KMS-11 (cell line): Measurements from ENCODE around the gene GCHFR.

Experiments
- H2AFZ ChIP-seq: fragments of 200-600 bp; sonication (generic); 2 replicates; pipeline ENCODE4 v1.6.1; 2016; ENCODE audit warnings: antibody characterized with exemption, mixed run types, low read depth
- H3K27ac ChIP-seq: fragments of 200-600 bp; sonication (generic); 2 replicates; pipeline ENCODE4 v1.6.1; 2016; ENCODE audit warnings: mild to moderate bottlenecking, mixed run types
- H3K27me3 ChIP-seq: fragments of 200-600 bp; sonication (generic); 2 replicates; pipeline ENCODE4 v1.6.1; 2017; ENCODE audit warnings: mild to moderate bottlenecking, low read depth, mixed run types, moderate library complexity; ENCODE audit not compliant: insufficient read depth
- H3K36me3 ChIP-seq: fragments of 200-600 bp; sonication (generic); 2 replicates; pipeline ENCODE4 v1.6.1; 2017; ENCODE audit warnings: mild to moderate bottlenecking, mixed run types; ENCODE audit not compliant: insufficient read depth
- H3K4me1 ChIP-seq: fragments of 200-600 bp; sonication (generic); 2 replicates; pipeline ENCODE4 v1.6.1; 2016; ENCODE audit warnings: mild to moderate bottlenecking, low read depth, mixed run types; ENCODE audit not compliant: poor library complexity, severe bottlenecking
- H3K4me2 ChIP-seq: fragments of 200-600 bp; sonication (generic); 2 replicates; pipeline ENCODE4 v1.7.0; 2016; ENCODE audit warnings: mild to moderate bottlenecking, mixed run types
- H3K4me3 ChIP-seq: fragments of 200-600 bp; sonication (generic); IDR thresholded peaks from 2 replicates; pipeline ENCODE4 v1.6.1; 2017; ENCODE audit warnings: low read depth, low read length, mixed read lengths; ENCODE audit not compliant: insufficient read depth
- H3K79me2 ChIP-seq: fragments of 200-600 bp; sonication (generic); 2 replicates; pipeline ENCODE4 v1.6.1; 2016; ENCODE audit warnings: low read depth, mixed run types; ENCODE audit not compliant: insufficient read depth
- H3K9ac ChIP-seq: fragments of 200-600 bp; sonication (generic); 2 replicates; pipeline ENCODE4 v1.6.1; 2016; ENCODE audit warnings: mild to moderate bottlenecking, mixed run types
- H4K20me1 ChIP-seq: fragments of 200-600 bp; sonication (generic); 2 replicates; pipeline ENCODE4 v1.6.1; 2016; ENCODE audit warnings: mild to moderate bottlenecking, mixed run types; ENCODE audit not compliant: insufficient read depth
- TF ChIP-seq, protein P1 (sequence below): fragments of 200-600 bp; sonication (generic); conservative IDR thresholded peaks from 2 replicates; pipeline ENCODE4 v1.6.1; 2017; ENCODE audit warnings: low read depth, mild to moderate bottlenecking, antibody characterized with exemption, low read length, moderate library complexity, mixed read lengths

The GCHFR gene

DNA sequence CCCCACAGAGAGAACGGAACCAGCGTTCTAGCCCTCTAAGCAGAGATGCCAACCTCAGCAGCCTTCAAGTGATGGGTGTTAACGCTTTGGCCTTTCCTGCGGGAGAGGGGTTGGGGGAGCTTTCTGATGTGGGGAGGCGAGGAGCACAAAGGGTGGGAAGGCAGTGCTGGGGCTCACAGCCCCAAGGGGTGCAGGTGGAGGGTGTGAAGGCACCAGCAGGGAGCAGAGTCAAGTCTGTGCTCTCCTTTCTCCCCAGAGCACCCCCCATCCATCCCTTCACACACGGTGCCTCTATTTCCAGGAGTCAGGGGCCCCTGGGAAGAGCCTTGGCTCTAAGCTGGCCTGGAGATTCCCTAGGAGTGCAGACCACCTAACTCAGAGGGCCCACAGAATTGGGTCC is 10.0 kb downstream of the GCHFR start:
- no peak overlapping the region for H3K27ac ChIP-seq
- no peaks in the 10 kb centered on the region for H3K36me3 ChIP-seq
- TF ChIP-seq, protein P1, sequence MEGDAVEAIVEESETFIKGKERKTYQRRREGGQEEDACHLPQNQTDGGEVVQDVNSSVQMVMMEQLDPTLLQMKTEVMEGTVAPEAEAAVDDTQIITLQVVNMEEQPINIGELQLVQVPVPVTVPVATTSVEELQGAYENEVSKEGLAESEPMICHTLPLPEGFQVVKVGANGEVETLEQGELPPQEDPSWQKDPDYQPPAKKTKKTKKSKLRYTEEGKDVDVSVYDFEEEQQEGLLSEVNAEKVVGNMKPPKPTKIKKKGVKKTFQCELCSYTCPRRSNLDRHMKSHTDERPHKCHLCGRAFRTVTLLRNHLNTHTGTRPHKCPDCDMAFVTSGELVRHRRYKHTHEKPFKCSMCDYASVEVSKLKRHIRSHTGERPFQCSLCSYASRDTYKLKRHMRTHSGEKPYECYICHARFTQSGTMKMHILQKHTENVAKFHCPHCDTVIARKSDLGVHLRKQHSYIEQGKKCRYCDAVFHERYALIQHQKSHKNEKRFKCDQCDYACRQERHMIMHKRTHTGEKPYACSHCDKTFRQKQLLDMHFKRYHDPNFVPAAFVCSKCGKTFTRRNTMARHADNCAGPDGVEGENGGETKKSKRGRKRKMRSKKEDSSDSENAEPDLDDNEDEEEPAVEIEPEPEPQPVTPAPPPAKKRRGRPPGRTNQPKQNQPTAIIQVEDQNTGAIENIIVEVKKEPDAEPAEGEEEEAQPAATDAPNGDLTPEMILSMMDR, result no peak

DNA sequence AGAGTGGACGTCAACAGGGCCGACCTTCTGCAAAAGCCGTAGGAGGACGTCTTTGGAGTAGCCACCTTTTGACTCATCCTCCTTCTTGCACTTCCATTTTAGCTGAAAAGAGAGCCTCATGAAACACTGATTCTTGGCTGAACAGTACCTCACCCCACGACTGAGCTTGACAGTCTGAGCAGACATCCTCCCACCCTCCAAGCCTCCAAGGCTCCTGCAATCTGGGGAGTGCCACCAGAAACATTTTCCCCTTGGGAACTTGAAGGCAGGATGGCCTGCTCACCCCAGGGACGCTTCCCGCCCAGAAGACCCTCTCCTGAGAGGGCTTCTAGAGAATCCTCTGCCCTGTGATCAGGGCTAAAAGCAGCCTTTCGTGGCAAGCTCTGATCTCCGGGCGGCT is 11.1 kb downstream of the GCHFR start:
- peaks cover 29% of the 10 kb centered on the region for H3K4me1 ChIP-seq
- H3K27ac ChIP-seq, result no peak overlapping the region
- H3K36me3 ChIP-seq, result no peaks in the 10 kb centered on the region
- H3K4me3 ChIP-seq, result no peak overlapping the region
- H4K20me1 ChIP-seq, result no peaks in the 10 kb centered on the region
- no peaks in the 10 kb centered on the region for H3K27me3 ChIP-seq
- no peak overlapping the region for H3K4me2 ChIP-seq
- H2AFZ ChIP-seq, result no peak overlapping the region
- TF ChIP-seq, protein P1, result no peak
- H3K9ac ChIP-seq, result no peak overlapping the region
- no peaks in the 10 kb centered on the region for H3K79me2 ChIP-seq

More for the DNA sequence above, 10.0 kb downstream of the GCHFR start:
- H3K4me1 ChIP-seq, result peaks cover 23% of the 10 kb centered on the region
- no peak overlapping the region for H2AFZ ChIP-seq
- H3K79me2 ChIP-seq, result no peaks in the 10 kb centered on the region
- no peak overlapping the region for H3K4me2 ChIP-seq
- H3K27me3 ChIP-seq, result no peaks in the 10 kb centered on the region
- no peak overlapping the region for H3K9ac ChIP-seq
- no peak overlapping the region for H3K4me3 ChIP-seq
- H4K20me1 ChIP-seq, result no peaks in the 10 kb centered on the region

DNA sequence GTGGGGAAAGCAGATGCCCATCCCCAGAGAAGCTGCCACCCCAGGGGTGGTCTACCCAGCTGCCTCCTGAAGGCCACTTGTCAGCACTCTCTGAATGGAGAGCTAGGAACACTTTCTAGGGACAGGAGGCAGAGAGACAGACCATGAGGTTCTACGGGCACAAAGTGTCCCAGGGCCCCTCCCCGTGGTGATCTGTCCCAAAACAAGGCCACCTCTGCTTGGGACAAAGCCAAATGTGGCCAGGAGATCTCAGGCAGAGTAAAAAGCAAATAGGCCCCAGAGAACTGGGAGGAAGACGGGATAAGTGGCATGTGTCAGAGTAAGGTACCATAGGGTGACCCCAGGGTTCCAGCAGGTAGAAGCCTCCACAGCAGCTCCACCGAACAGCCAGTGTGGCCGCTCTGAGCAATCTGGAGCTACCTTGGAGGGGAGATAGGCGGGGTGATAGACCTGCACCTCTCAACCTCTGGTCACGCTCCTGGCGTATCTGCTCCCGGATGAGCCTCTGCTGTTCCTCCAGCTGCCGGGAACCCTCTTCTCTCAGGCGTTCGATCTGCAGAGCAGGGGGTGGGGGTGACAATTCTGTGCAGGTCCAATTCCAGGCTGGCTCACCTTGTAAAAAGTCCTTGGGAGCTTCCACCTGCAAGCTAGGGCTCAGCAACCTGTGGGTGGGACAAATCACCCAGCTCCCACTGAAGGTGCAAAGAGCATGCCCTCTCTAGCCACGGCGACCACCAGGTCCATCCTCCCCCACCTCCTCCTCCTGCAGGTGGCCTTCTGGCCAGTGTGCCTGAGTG is 12.1 kb downstream of the GCHFR start:
- Histone ChIP-seq H3K36me3 (no peaks in the 10 kb centered on the region), H3K4me1 (peaks cover 30% of the 10 kb centered on the region), H4K20me1 (no peaks in the 10 kb centered on the region), H3K79me2 (no peaks in the 10 kb centered on the region), H3K4me2 (peak overlapping the region; percentile 88), H3K4me3 (no peak overlapping the region), H3K9ac (peak overlapping the region; percentile 61; the same call in 1 of the 2 replicates), H3K27ac (peak overlapping the region; percentile 66; the same call in 1 of the 2 replicates), H3K27me3 (no peaks in the 10 kb centered on the region), H2AFZ (no peak overlapping the region)
- TF ChIP-seq, protein P1, result no peak

DNA sequence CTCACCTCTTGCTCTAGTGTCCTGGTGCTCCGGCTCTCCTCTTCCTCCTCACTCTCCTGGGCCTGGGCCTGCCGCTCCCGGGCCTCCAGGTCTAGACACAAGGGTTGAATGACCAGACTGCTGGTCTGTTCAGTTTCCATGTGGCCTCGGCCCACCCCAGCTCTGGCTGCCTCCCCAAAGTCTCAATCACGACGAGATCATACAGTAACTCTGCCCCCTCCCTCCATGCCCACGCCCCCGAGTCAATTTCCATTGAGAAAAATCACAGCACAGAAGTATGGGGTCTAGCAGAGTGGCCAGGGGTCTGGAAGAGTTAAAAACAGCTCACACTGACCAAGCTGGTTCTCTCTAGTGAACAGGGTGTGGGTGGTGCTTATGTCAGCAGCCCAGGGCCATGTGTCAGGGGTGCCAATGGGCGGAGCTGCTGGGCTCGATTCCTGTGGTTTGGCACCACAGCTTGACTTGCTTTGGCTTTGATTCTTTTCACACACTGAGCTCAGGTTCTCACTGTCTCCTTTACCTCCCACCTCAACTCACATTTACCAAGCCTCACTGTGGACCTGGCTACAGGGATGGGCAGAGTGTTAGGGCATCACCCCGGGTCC is 12.8 kb downstream of the GCHFR start:
- H3K27me3 ChIP-seq, result no peaks in the 10 kb centered on the region
- peak overlapping the region; percentile 61 for H3K9ac ChIP-seq
- no peaks in the 10 kb centered on the region for H3K79me2 ChIP-seq
- TF ChIP-seq, protein P1, result no peak
- peak overlapping the region; percentile 88 for H3K4me2 ChIP-seq
- no peaks in the 10 kb centered on the region for H3K36me3 ChIP-seq
- H3K27ac ChIP-seq, result peak overlapping the region; percentile 66
- H2AFZ ChIP-seq, result peak overlapping the region; percentile 32; the same call in 1 of the 2 replicates
- no peaks in the 10 kb centered on the region for H4K20me1 ChIP-seq
- peaks cover 30% of the 10 kb centered on the region for H3K4me1 ChIP-seq
- no peak overlapping the region for H3K4me3 ChIP-seq
